Stomach (tissue), 4 donors: ENCODE results near the gene PCBP3.
"Not testable (repeated sequence)": the region's sequence is repeated elsewhere in the genome, so short reads cannot be mapped to it uniquely, and the experiment has no call there.

Experiments used
- EP300 ChIP-seq: sonication (generic); formaldehyde crosslinking; IDR thresholded peaks from one replicate; pipeline ENCODE4 v1.6.1; 2017; ENCODE audit warnings: antibody characterized with exemption
- POLR2A ChIP-seq, 4 donors: fragments of 450-650 bp; IDR thresholded peaks; one replicate each; pipeline ENCODE4 v1.6.1; 2016; ENCODE audit warnings: antibody characterized with exemption in 4 of 4, control low read depth in 2 of 4, mild to moderate bottlenecking in 1 of 4, moderate library complexity in 1 of 4
- POLR2AphosphoS5 ChIP-seq, 3 donors: sonication (generic); formaldehyde crosslinking; IDR thresholded peaks; one replicate each; pipeline ENCODE4 v1.6.1; 2016; ENCODE audit warnings: antibody characterized with exemption in 3 of 3
- TF ChIP-seq, protein P1 (sequence below), 7 experiments: fragments of 450-650 bp in 4 of 7; fragments of 200-600 bp in 3 of 7; sonication (generic) in 3 of 7; IDR thresholded peaks; one replicate each; pipeline ENCODE4 v1.5.1; 2016 to 2019; ENCODE audit warnings: antibody characterized with exemption in 7 of 7, control low read depth in 2 of 7, mild to moderate bottlenecking in 1 of 7

DNA sequence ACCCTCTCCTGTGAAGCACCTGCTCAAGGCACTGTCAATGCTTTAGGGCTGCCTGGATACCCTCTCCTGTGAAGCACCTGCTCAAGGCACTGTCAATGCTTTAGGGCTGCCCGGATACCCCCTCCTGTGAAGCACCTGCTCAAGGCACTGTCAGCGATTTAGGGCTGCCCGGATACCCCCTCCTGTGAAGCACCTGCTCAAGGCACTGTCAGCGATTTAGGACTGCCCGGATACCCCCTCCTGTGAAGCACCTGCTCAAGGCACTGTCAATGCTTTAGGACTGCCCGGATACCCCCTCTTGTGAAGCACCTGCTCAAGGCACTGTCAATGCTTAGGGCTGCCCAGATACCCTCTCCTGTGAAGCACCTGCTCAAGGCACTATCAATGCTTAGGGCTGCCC, 33.9 kb upstream of the PCBP3 start:
- not testable (repeated sequence) for TF ChIP-seq POLR2AphosphoS5 (IDR thresholded peaks at IDR 0.05); POLR2A (IDR thresholded peaks at IDR 0.05); EP300
- TF ChIP-seq, protein P1, sequence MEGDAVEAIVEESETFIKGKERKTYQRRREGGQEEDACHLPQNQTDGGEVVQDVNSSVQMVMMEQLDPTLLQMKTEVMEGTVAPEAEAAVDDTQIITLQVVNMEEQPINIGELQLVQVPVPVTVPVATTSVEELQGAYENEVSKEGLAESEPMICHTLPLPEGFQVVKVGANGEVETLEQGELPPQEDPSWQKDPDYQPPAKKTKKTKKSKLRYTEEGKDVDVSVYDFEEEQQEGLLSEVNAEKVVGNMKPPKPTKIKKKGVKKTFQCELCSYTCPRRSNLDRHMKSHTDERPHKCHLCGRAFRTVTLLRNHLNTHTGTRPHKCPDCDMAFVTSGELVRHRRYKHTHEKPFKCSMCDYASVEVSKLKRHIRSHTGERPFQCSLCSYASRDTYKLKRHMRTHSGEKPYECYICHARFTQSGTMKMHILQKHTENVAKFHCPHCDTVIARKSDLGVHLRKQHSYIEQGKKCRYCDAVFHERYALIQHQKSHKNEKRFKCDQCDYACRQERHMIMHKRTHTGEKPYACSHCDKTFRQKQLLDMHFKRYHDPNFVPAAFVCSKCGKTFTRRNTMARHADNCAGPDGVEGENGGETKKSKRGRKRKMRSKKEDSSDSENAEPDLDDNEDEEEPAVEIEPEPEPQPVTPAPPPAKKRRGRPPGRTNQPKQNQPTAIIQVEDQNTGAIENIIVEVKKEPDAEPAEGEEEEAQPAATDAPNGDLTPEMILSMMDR (IDR thresholded peaks at IDR 0.05) = not testable (repeated sequence)
